Measurements from ENCODE around the gene RAB30.

Gene RAB30

GRCh38 chr11:83007909-83008580 is 63.7 kb downstream of the RAB30 start:
- no peak for DNase-seq

- DNase-seq, result no peak
Observed at GRCh38 chr11:83007477-83007876, 64.2 kb downstream of the RAB30 start.

- no peak for DNase-seq
Observed at GRCh38 chr11:83006877-83007330, 64.8 kb downstream of the RAB30 start.

- DNase-seq, result no peak
Observed at GRCh38 chr11:83004746-83005556, 66.7 kb downstream of the RAB30 start.

- DNase-seq, result no peak
Observed at GRCh38 chr11:83002522-83002921, 69.2 kb downstream of the RAB30 start.

GRCh38 chr11:83002053-83002452 is 69.6 kb downstream of the RAB30 start:
- no peak for DNase-seq

- no peak for DNase-seq
Observed at GRCh38 chr11:83000381-83000780, 71.3 kb downstream of the RAB30 start.

GRCh38 chr11:82999232-82999631 is 72.5 kb downstream of the RAB30 start:
- no peak for DNase-seq

- DNase-seq, result no peak
Observed at GRCh38 chr11:82998697-82999096, 73.0 kb downstream of the RAB30 start.

GRCh38 chr11:82996966-82997606 is 74.6 kb downstream of the RAB30 start:
- no peak for DNase-seq

GRCh38 chr11:82995754-82996398 is 75.8 kb downstream of the RAB30 start:
- DNase-seq, result no peak

GRCh38 chr11:82995235-82995634 is 76.5 kb downstream of the RAB30 start:
- no peak for DNase-seq

- no peak for DNase-seq
Observed at GRCh38 chr11:82994604-82995230, 77.0 kb downstream of the RAB30 start.

- DNase-seq, result no peak
Observed at GRCh38 chr11:82992223-82992622, 79.5 kb downstream of the RAB30 start.

GRCh38 chr11:82989628-82990404 is 81.9 kb downstream of the RAB30 start:
- no peak for DNase-seq

- no peak for DNase-seq
Observed at GRCh38 chr11:82988936-82989627, 82.6 kb downstream of the RAB30 start.

- DNase-seq, result no peak
Observed at GRCh38 chr11:82987997-82988396, 83.7 kb downstream of the RAB30 start.

GRCh38 chr11:82986446-82986845 is 85.3 kb downstream of the RAB30 start:
- no peak for DNase-seq

- no peak for DNase-seq
Observed at GRCh38 chr11:82981852-82982251, 89.8 kb downstream of the RAB30 start.

- DNase-seq, result no peak
Observed at GRCh38 chr11:82980947-82981346, 90.8 kb downstream of the RAB30 start.

GRCh38 chr11:82980292-82980691 is 91.4 kb downstream of the RAB30 start:
- DNase-seq, result no peak
